Type B pancreatic cell (in vitro differentiated cells): Measurements from ENCODE around the gene ALDH16A1. TPM values are rescaled to one million over a fixed set of nuclear protein-coding genes. Genes with fewer than 3 reads are reported as not detected.

ENCODE experiments used
- DNase-seq: peaks from one replicate; pipeline ENCODE4 v3.0.0; 2021; ENCODE audit warnings: mixed read lengths; ENCODE audit not compliant: unreplicated experiment; ENCODE audit errors: extremely low spot score
- H3K27ac Mint-ChIP-seq: 2 replicates; pipeline ENCODE4 v1.8.0; 2021; ENCODE audit warnings: mild to moderate bottlenecking, mixed read lengths
- H3K27me3 Mint-ChIP-seq: 2 replicates; pipeline ENCODE4 v1.8.0; 2021; ENCODE audit warnings: mixed read lengths
- H3K36me3 Mint-ChIP-seq: 2 replicates; pipeline ENCODE4 v1.8.0; 2021; ENCODE audit warnings: mixed read lengths
- H3K4me1 Mint-ChIP-seq: one replicate; pipeline ENCODE4 v1.8.0; 2021; ENCODE audit warnings: mixed read lengths; ENCODE audit not compliant: unreplicated experiment
- H3K4me3 Mint-ChIP-seq: 2 replicates; pipeline ENCODE4 v1.8.0; 2021; ENCODE audit warnings: mild to moderate bottlenecking, mixed read lengths
- H3K9me3 Mint-ChIP-seq: 2 replicates; pipeline ENCODE4 v1.8.0; 2021; ENCODE audit warnings: mixed read lengths
- total RNA-seq: library from RNA; stranded (reverse); gene quantifications from 2 replicates; pipeline ENCODE4 v1.2.1, GENCODE V29; 2021; ENCODE audit warnings: low replicate concordance
- TF ChIP-seq, protein P1 (sequence below): fragments of 200-600 bp; sonication (generic); conservative IDR thresholded peaks from 2 replicates; pipeline ENCODE4 v1.5.0; 2021; ENCODE audit warnings: antibody characterized with exemption, mild to moderate bottlenecking

The ALDH16A1 gene
- total RNA-seq, 1 donor from 2014 or later: 33.7 TPM

- Mint-ChIP-seq H3K4me3 (no peak overlapping the region), H3K9me3 (no peaks in the 10 kb centered on the region), H3K4me1 (peaks cover 21% of the 10 kb centered on the region), H3K27me3 (peaks cover 91% of the 10 kb centered on the region), H3K36me3 (no peaks in the 10 kb centered on the region), H3K27ac (no peak overlapping the region)
- DNase-seq: no peak
- TF ChIP-seq, protein P1, sequence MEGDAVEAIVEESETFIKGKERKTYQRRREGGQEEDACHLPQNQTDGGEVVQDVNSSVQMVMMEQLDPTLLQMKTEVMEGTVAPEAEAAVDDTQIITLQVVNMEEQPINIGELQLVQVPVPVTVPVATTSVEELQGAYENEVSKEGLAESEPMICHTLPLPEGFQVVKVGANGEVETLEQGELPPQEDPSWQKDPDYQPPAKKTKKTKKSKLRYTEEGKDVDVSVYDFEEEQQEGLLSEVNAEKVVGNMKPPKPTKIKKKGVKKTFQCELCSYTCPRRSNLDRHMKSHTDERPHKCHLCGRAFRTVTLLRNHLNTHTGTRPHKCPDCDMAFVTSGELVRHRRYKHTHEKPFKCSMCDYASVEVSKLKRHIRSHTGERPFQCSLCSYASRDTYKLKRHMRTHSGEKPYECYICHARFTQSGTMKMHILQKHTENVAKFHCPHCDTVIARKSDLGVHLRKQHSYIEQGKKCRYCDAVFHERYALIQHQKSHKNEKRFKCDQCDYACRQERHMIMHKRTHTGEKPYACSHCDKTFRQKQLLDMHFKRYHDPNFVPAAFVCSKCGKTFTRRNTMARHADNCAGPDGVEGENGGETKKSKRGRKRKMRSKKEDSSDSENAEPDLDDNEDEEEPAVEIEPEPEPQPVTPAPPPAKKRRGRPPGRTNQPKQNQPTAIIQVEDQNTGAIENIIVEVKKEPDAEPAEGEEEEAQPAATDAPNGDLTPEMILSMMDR: no peak
Observed at GRCh38 chr19:49430172-49430677, 22.8 kb upstream of the ALDH16A1 start.

DNA sequence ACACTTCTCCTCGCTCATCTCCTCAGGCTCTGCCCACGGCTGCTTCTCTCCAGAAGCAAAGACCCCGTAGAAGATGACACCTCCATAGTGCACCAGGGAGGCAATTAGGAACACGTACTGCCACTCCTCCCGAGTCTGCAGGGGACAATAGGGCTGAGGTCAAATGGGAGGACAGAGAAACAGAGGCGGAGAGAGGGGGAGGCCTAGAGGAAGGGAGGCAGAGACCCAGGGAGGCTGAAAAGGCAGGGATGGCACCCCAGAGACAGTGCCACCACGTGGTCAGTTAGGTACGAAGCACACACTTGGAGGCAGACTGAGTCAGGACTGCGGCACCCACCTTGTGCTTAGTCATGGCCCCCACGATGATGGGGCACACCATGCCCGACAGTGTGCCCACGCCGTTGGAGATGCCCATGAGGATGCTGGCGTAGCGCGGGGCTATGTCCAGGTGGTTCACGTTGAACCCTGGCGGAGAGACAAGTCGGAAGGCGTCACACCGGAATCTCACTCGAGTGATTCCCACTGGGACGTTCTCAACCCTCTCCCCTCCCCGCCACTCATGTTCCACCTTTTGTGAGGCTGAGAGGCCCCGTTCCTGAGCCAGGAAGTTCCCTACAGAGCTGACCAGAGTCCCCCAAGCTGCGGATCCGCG lies 22.2 kb upstream of the ALDH16A1 start:
- DNase-seq: no peak
- Mint-ChIP-seq H3K4me3 (no peak overlapping the region), H3K9me3 (no peaks in the 10 kb centered on the region), H3K27me3 (peaks cover 91% of the 10 kb centered on the region), H3K4me1 (peaks cover 21% of the 10 kb centered on the region), H3K36me3 (no peaks in the 10 kb centered on the region), H3K27ac (no peak overlapping the region)
- TF ChIP-seq, protein P1: peak; percentile 51

DNA sequence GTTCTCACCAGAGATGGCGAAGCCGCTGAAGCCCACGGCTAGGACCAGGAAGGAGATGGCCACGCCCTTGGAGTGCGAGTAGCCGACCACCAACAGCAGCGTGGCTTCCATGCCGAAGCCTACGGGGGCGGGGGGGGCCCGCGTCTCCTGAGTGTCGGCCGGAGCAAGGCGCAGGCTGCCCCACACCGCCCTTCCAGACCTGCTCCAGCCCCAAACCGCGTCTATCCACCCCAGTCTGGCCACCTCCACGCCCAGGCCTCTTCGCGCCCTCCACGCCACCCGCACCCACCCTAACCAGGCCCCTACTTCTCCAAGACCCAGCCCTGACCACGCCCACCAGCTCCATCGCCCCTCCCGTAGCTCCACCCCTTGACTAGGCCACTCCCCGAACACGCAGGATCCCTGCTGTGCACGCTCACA lies 21.7 kb upstream of the ALDH16A1 start:
- DNase-seq: no peak
- H3K27ac Mint-ChIP-seq: no peak overlapping the region
- peaks cover 19% of the 10 kb centered on the region for H3K4me1 Mint-ChIP-seq
- peaks cover 91% of the 10 kb centered on the region for H3K27me3 Mint-ChIP-seq
- no peak overlapping the region for H3K4me3 Mint-ChIP-seq
- H3K9me3 Mint-ChIP-seq: no peaks in the 10 kb centered on the region
- TF ChIP-seq, protein P1: no peak
- H3K36me3 Mint-ChIP-seq: no peaks in the 10 kb centered on the region

- Mint-ChIP-seq H3K27ac (no peak overlapping the region), H3K9me3 (no peaks in the 10 kb centered on the region), H3K27me3 (peaks cover 91% of the 10 kb centered on the region), H3K4me3 (no peak overlapping the region), H3K4me1 (peaks cover 11% of the 10 kb centered on the region), H3K36me3 (no peaks in the 10 kb centered on the region)
- TF ChIP-seq, protein P1: no peak
- DNase-seq: no peak
Observed at GRCh38 chr19:49432141-49433073, 20.6 kb upstream of the ALDH16A1 start.

- H3K36me3 Mint-ChIP-seq: no peaks in the 10 kb centered on the region
- no peak for DNase-seq
- H3K4me3 Mint-ChIP-seq: no peak overlapping the region
- TF ChIP-seq, protein P1: no peak
- H3K9me3 Mint-ChIP-seq: no peaks in the 10 kb centered on the region
- no peak overlapping the region for H3K27ac Mint-ChIP-seq
- H3K27me3 Mint-ChIP-seq: peaks cover 92% of the 10 kb centered on the region
- peaks cover 10% of the 10 kb centered on the region for H3K4me1 Mint-ChIP-seq
Observed at GRCh38 chr19:49433240-49433901, 19.7 kb upstream of the ALDH16A1 start.
